GM12874 (cell line): ENCODE data around the gene DAND5.

ENCODE experiments used
- TF ChIP-seq, protein P1 (sequence below): IDR thresholded peaks from 2 replicates; pipeline ENCODE4 v1.5.1; 2011; ENCODE audit warnings: low read depth, mild to moderate bottlenecking, control low read depth, low read length, moderate library complexity; ENCODE audit not compliant: insufficient read depth

The DAND5 gene

DNA sequence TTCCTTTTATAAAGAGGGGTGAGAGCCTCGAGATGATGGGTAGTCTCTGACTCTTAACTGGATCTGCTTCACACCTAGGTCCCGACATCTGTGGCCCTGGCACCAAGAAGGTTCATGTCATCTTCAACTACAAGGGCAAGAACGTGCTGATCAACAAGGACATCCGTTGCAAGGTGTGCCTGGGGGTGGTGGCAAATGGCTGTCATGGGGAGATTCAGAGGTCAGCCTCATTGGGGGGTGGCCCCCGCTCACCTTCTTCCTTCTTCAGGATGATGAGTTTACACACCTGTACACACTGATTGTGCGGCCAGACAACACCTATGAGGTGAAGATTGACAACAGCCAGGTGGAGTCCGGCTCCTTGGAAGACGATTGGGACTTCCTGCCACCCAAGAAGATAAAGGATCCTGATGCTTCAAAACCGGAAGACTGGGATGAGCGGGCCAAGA, 29.4 kb upstream of the DAND5 start:
- TF ChIP-seq, protein P1, sequence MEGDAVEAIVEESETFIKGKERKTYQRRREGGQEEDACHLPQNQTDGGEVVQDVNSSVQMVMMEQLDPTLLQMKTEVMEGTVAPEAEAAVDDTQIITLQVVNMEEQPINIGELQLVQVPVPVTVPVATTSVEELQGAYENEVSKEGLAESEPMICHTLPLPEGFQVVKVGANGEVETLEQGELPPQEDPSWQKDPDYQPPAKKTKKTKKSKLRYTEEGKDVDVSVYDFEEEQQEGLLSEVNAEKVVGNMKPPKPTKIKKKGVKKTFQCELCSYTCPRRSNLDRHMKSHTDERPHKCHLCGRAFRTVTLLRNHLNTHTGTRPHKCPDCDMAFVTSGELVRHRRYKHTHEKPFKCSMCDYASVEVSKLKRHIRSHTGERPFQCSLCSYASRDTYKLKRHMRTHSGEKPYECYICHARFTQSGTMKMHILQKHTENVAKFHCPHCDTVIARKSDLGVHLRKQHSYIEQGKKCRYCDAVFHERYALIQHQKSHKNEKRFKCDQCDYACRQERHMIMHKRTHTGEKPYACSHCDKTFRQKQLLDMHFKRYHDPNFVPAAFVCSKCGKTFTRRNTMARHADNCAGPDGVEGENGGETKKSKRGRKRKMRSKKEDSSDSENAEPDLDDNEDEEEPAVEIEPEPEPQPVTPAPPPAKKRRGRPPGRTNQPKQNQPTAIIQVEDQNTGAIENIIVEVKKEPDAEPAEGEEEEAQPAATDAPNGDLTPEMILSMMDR, result no peak

DNA sequence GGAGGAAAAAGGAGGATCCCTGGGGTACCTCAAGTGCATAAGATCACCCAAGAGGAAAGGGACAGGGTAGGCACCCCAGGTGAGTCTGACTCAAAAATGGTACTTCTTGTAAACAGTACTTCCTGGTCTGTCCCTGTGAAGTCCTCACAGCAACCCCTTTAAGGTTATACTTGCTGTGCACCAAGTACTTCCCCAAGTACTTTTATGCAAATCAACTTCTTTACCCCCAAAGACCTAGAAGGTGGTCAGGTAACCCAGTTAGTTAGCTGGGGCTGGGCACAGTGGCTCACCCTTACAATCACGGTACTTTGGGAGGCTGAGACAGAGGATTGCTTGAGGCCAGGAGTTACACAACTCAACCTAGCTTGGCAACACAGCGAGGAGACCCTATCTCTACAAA, 28.5 kb upstream of the DAND5 start:
- TF ChIP-seq, protein P1, result no peak

DNA sequence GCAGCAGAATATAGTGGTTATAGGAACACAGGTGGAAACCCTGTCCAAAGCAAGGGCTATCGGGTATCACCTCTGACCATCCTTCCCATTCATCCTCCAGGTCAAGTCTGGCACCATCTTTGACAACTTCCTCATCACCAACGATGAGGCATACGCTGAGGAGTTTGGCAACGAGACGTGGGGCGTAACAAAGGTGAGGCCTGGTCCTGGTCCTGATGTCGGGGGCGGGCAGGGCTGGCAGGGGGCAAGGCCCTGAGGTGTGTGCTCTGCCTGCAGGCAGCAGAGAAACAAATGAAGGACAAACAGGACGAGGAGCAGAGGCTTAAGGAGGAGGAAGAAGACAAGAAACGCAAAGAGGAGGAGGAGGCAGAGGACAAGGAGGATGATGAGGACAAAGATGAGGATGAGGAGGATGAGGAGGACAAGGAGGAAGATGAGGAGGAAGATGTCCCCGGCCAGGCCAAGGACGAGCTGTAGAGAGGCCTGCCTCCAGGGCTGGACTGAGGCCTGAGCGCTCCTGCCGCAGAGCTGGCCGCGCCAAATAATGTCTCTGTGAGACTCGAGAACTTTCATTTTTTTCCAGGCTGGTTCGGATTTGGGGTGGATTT, 25.8 kb upstream of the DAND5 start:
- TF ChIP-seq, protein P1, result no peak

DNA sequence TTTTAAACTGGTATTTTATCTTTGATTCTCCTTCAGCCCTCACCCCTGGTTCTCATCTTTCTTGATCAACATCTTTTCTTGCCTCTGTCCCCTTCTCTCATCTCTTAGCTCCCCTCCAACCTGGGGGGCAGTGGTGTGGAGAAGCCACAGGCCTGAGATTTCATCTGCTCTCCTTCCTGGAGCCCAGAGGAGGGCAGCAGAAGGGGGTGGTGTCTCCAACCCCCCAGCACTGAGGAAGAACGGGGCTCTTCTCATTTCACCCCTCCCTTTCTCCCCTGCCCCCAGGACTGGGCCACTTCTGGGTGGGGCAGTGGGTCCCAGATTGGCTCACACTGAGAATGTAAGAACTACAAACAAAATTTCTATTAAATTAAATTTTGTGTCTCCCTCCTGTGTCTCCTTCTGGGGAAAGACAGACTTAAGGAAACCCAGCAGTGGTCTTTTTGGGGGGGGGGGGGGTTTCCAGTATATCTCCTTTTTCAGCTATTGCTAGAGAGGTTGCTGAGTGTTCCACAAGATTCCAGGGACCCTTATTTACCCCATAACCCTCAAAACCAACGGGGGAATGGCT, 25.2 kb upstream of the DAND5 start:
- TF ChIP-seq, protein P1, result no peak

DNA sequence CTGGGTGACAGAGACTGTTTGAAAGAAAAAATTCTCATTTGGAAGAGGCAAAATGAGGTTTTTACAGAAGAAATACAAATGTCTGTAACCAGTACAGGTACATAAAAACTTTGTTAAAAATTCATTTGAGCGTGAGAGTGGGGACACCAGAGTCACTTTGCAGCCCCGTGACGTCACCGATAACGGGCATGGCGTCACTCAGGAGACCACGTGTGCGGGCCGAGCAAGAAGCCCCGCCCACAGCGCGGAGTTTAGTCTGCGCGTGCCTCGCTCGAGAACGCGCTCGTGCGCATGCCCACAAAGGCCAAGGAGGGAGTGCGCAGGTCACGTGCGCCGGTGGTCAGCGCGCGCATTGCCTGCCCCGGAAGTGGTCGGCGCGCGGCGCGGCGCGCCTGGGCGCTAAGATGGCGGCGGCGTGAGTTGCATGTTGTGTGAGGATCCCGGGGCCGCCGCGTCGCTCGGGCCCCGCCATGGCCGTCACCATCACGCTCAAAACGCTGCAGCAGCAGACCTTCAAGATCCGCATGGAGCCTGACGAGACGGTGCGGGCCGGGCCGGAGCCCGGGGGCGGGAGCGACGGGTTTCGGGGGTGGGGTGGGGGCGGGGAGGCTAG, 23.8 kb upstream of the DAND5 start, which contains the start of gene RAD23A:
TSS of gene RAD23A (plus strand) at position 384 of the 613 bp plus-strand sequence. CDS start at position 471, 87 bp downstream.
- TF ChIP-seq, protein P1, result no peak

DNA sequence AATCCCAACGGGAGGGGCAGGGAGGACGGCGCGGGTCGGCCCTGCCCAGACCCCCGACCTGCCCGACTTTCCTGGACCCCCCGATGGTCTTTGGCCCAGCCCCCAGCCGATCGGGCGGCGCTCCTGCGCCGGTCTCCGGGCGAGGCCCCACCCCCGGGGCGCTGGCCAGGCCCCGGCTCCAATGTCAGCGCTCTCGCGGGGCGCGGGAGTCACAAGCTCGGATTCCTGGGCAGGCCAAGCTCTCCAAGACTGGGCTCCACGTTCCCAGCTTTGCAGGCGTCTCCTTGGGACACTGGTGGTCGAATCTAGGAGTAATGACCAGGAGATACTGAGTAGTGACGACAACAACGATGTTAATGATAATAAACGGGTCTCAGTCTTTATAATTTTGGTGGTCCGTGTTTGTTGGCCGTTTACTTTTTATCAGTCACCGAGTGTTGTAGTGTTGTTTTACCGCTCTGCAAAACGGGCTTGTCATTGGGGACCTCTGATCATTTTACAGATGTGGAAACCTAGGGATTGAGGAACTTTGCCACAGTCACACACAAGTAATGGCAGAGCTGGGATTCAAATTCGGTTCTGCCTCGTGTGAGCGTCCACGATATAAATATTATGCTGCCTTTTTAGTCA, 23.2 kb upstream of the DAND5 start:
- TF ChIP-seq, protein P1, result no peak
